BE2C (cell line): ENCODE data around the gene SMYD2.

Experiments
- DNase-seq: peaks from one replicate; pipeline ENCODE4 v3.0.0-alpha.2; 2020
- H3K27me3 ChIP-seq: fragments of 250-450 bp; sonication (Bioruptor Pico); 2 replicates; pipeline ENCODE4 v1.5.1; 2020; ENCODE audit warnings: mild to moderate bottlenecking
- H3K36me3 ChIP-seq: fragments of 250-450 bp; sonication (Bioruptor Pico); 2 replicates; pipeline ENCODE4 v1.5.1; 2020; ENCODE audit warnings: mild to moderate bottlenecking
- H3K4me1 ChIP-seq: fragments of 250-450 bp; sonication (Bioruptor Pico); 2 replicates; pipeline ENCODE4 v1.5.1; 2020
- H3K4me3 ChIP-seq: 2 replicates; pipeline ENCODE4 v1.5.1; 2011; ENCODE audit warnings: low read depth, low read length
- H3K9me3 ChIP-seq: fragments of 250-450 bp; sonication (Bioruptor Pico); 2 replicates; pipeline ENCODE4 v1.5.1; 2020
- TF ChIP-seq, protein P1 (sequence below): IDR thresholded peaks from 2 replicates; pipeline ENCODE4 v1.5.1; 2012; ENCODE audit warnings: mild to moderate bottlenecking, low read depth, low read length

SMYD2 gene

DNA sequence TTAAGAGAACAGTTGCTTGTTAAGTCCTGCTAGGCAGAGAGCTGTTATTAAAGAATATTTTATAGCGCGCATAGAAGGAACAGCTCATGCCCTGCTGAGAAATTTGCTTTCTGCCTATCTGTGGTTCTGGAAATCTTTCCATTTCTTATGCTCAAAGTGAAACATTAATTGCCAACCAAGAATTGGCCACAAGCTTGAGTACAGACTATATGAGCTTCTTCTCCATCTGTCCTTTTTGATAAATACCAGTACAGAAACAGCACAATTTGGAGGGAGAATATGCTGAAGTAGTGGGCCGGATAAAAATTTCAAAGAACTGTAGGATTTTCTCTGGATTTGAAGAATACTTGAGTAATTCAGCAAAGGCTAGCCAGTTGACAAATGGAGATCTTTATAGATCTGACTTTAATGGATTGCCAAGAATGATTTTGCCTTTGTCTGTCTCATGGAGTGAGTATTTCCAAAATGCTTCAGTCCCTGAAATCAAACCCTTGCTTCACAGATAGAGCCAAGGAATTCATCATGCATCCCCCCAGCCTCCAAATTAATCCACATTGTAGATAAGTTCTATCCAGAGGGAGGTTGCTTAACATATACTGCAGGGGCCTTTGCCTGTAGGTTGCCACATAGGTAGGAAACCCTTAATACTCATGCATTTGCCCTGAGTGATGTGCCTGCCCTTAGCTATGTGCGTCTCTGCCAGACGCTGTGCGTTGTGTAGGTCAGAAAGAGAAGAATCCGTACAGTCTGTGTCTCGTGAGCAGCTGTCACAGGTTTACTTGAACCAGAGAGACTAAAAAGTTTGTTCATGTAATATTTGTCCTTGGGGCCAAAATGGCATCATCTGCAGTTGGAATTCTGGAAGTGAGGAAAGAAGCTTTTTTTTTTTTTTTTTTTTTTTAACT is 44.2 kb downstream of the SMYD2 start:
- H3K27me3 ChIP-seq, result no peaks in the 10 kb centered on the region
- H3K36me3 ChIP-seq, result peaks cover 2% of the 10 kb centered on the region
- no peaks in the 10 kb centered on the region for H3K9me3 ChIP-seq
- no peak overlapping the region for H3K4me3 ChIP-seq
- TF ChIP-seq, protein P1, sequence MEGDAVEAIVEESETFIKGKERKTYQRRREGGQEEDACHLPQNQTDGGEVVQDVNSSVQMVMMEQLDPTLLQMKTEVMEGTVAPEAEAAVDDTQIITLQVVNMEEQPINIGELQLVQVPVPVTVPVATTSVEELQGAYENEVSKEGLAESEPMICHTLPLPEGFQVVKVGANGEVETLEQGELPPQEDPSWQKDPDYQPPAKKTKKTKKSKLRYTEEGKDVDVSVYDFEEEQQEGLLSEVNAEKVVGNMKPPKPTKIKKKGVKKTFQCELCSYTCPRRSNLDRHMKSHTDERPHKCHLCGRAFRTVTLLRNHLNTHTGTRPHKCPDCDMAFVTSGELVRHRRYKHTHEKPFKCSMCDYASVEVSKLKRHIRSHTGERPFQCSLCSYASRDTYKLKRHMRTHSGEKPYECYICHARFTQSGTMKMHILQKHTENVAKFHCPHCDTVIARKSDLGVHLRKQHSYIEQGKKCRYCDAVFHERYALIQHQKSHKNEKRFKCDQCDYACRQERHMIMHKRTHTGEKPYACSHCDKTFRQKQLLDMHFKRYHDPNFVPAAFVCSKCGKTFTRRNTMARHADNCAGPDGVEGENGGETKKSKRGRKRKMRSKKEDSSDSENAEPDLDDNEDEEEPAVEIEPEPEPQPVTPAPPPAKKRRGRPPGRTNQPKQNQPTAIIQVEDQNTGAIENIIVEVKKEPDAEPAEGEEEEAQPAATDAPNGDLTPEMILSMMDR, result no peak
- DNase-seq, result no peak
- H3K4me1 ChIP-seq, result no peaks in the 10 kb centered on the region

DNA sequence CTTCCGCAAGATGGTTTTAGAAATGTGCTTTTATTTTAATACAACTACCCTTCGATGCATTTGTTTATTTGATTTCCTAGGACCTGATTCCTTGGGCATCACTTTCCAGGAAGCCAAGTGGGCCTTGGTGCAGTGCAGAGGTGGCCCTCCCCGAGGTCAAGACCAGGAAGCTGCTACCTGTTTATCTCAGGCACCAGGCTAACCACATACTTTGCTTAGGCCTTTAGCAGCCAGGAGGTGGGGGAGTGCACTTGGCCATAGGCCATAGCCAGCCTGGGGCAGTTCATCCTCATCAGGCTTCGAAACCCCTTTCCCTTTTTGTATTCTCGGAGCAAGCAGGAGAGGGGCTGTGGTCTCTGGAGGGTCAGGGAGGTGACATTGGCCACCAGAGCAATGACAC is 45.4 kb downstream of the SMYD2 start:
- Histone ChIP-seq H3K4me3 (no peak overlapping the region), H3K9me3 (no peaks in the 10 kb centered on the region), H3K36me3 (no peaks in the 10 kb centered on the region), H3K4me1 (no peaks in the 10 kb centered on the region), H3K27me3 (no peaks in the 10 kb centered on the region)
- TF ChIP-seq, protein P1, result no peak
- no peak for DNase-seq

GRCh38 chr1:214327514-214327913 is 46.6 kb downstream of the SMYD2 start:
- Histone ChIP-seq H3K36me3 (no peaks in the 10 kb centered on the region), H3K27me3 (no peaks in the 10 kb centered on the region), H3K4me1 (no peaks in the 10 kb centered on the region), H3K9me3 (no peaks in the 10 kb centered on the region), H3K4me3 (no peak overlapping the region)
- DNase-seq, result peak; percentile 37
- TF ChIP-seq, protein P1, result no peak

DNA sequence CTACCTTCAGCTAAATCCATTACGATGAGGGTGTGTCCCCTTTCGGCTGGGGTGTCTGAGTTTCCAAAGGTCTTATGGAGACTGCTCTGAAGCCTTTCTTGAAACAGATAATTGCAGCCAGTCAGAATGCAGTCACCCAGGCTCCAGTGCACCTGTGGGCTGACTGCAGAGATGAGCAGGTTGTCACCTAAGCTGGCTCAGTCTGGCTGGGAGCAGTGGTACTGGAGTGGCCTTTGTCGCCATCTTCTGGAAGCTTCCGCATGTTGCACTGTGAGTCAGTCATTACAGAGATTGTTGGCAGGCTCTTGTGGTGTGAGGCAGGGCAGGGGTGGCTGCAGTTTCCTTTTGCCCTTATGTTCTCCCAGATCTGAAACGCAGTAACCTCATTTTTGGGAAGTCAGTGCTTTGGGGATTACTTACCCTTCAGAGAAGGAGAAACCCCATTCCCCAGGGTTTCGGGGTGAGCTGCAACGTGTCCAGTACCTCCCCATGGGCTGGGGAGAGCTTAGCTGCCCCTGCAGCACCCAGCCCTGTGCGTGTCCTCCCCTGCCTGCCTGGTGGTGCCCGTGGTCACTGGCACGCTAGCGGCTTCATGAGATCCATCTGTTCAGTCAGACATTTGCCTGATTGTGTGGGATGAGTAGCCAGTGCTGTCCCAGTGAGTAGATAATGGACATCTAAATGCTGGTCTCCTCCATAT is 48.0 kb downstream of the SMYD2 start:
- no peaks in the 10 kb centered on the region for H3K27me3 ChIP-seq
- H3K9me3 ChIP-seq, result no peaks in the 10 kb centered on the region
- H3K4me3 ChIP-seq, result no peak overlapping the region
- H3K36me3 ChIP-seq, result no peaks in the 10 kb centered on the region
- TF ChIP-seq, protein P1, result peak; percentile 96
- no peaks in the 10 kb centered on the region for H3K4me1 ChIP-seq
- peak; percentile 78 for DNase-seq

- Histone ChIP-seq H3K9me3 (no peaks in the 10 kb centered on the region), H3K36me3 (no peaks in the 10 kb centered on the region), H3K4me3 (no peak overlapping the region), H3K4me1 (no peaks in the 10 kb centered on the region), H3K27me3 (no peaks in the 10 kb centered on the region)
- TF ChIP-seq, protein P1, result no peak
- no peak for DNase-seq
These were observed 48.7 kb downstream of the SMYD2 start for GRCh38 chr1:214329470-214330220.
